Amniotic epithelial cell (primary cell): ENCODE measurements around the gene GHRH.
A peak's percentile ranks its signal among the peaks of the same experiment; 100 is the strongest.

Experiments used
- DNase-seq: peaks from one replicate; pipeline ENCODE4 v3.0.0-alpha.2; 2010; ENCODE audit warnings: low read depth

Gene GHRH

GRCh38 chr20:37290158-37290810 lies 28.7 kb upstream of the GHRH start:
- no peak for DNase-seq

GRCh38 chr20:37288091-37288490 lies 26.5 kb upstream of the GHRH start:
- DNase-seq = no peak

GRCh38 chr20:37285664-37286374 lies 24.2 kb upstream of the GHRH start:
- no peak for DNase-seq

DNA sequence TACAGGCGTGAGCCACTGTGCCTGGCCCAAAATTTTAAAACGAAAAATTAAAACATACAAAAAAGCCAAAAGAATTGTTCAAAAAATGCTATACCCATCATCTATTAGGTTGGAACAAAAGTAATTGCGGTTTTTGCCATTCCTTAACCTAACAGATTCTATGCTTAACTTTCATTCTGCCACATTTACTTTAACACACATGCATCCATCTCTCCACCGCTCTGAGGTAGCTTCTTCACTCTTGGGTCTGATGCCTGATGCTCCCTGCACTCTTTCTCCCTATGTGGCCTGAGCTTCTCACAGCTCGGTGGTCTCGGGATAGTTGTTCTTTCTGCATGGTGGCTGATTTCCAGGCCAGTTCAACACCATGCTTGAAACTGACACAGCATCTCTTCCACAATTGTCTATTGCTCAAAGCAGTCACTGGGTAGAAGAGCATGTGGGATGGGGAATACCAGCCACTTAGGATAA lies 23.1 kb upstream of the GHRH start:
- DNase-seq = no peak

DNA sequence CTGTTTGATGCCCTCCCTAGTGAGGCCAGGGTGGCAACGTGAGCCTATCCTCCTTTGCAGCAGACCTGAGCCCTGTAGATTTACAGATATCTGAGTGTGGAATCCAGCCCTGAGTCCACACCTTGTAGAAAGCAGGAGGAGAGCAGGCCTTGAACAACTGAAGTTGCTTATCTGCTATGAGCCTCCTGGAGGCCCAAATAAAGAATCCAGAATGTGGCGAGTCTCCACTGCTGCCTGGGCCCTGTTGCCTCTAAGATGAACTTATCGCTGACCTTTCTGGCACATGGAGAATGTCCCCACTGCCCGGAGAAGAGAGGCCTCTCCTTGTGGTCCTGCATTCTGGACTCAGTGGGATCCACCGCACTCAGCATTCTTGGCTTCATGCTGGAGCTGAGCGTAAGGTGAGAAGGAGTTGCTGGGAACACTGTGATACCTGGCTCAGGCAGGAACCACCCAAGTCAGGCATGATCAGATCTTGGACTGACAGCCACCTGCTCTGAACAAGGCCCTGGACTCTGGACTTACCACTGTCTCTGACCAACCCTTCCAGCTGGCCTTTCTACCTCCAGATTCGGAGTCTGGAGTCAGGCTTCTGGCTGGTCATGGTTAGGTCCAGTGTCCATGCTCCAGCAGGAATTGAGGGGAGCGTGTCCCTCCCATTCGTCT lies 22.0 kb upstream of the GHRH start:
- DNase-seq = no peak

DNA sequence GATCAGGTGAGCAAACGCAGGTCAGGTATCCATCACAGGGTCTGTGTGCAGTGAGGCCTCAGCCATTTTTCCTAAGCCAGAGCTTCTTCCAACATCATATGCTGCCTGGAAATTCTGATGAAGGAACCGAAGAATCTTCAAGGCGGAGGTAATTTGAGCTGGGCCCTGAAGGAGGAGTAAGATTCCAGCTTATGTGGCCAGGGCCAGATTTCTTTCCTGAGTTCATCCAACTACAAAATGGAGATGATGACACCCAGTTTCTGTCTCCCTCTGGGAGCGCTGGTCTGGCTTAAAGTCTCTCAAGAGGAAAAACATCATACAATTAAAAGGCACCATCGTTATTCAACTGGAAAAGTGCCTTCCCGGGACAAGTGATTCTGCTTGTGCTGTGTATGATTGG lies 20.9 kb upstream of the GHRH start:
- DNase-seq = peak; percentile 81

- no peak for DNase-seq
Observed at GRCh38 chr20:37280403-37280802, 18.8 kb upstream of the GHRH start.

DNA sequence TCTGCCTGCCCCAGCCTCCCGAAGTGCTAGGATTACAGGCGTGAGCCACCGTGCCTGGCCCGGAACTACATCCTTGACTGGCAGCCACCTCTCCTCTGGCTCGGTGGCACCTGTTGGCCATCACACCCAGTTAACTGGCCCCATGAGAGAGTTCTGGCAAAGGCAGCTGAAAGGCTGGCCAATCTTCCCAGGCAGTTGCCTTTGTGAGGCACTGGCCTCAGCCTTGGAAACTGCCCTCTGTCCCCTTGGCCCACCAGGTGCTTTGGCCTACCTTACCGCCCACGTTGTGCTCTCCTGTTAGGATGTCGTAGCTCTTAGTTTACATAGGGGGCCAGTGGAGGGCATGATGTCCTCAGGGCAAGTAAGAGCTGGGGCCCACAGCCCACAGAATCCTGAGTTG lies 18.2 kb upstream of the GHRH start:
- DNase-seq = no peak

DNA sequence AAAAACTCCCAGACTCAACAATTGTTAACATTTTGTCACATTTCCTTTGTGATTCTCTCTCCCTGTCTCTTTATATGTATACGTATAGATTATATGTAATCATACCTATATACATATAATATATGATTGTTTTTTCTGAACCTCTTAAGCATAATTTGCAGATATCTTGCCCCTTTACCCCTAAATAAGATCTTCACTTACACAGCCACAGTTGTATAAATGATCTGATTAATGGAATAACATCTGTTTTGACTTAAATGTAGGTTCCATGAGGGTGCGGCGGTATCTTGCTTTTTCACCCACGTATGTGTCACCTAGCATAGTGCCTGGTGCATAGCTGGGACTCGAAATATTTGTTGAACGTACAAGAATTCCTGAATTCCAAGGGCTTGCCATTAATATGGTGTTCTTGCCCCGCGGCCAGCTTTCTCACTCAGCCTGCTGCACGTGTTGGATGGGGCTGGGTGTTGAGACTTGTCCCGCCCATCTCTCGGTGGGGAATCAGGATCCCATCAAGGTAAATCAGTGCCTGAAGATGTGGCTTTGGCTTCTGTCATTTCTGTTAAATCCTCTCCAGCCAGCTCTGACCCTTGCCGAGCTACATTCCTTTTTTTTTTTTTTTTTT lies 17.5 kb upstream of the GHRH start:
- DNase-seq = no peak

DNA sequence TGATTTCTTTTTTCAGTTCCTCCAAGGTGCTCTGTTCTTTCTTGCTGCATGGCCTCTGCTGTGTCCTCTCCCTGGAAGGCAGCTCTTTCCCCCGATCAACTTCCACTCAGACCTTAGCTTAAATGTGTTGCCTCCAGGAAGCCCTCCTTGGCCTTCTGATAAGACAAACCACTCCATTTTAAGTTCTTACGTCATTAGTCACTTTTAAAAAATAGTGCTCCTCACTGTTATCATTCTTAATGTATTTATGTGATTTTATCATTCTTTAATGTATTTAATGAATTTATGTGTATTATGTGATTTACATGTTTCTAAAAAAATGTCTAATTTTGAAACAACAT lies 15.6 kb upstream of the GHRH start:
- DNase-seq = no peak

- DNase-seq = peak; percentile 64
Observed at GRCh38 chr20:37276494-37277252, 15.1 kb upstream of the GHRH start.

GRCh38 chr20:37274851-37275524 lies 13.4 kb upstream of the GHRH start:
- no peak for DNase-seq

DNA sequence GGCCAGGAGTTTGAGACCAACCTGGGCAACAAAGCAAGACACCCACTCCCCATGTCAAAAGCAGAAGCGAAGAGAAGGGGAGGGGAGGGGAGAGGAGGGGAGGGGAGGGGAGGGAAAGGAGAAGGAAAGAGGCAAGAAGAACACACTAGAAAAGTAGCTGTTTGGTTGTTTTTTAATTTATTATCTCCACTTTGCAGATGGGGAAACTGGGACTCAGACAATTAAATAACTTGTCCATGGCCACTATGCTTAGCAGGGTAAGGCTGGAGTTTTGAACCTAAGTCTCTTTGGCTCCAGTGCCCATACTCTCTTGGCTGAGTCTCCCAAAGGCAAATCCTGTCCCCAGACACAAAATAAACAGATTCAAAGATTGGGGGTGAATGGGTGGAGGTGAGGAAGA lies 12.4 kb upstream of the GHRH start:
- no peak for DNase-seq

DNA sequence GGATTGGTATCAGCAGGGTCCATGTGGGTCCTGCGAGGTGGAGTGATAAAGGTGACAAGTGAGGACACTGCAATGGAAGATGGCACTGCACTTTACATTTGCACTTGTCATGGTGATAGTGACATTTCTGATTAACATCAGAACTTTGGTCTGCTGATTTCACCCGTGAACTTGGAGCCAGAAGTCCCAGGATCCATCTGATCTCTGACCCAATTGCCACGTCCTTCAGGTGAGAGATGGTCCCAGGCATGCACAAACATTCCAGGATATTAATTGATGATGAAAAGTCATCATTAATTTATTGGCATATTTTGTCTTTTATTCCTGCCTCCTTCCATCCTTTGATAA lies 9.8 kb upstream of the GHRH start:
- no peak for DNase-seq

DNA sequence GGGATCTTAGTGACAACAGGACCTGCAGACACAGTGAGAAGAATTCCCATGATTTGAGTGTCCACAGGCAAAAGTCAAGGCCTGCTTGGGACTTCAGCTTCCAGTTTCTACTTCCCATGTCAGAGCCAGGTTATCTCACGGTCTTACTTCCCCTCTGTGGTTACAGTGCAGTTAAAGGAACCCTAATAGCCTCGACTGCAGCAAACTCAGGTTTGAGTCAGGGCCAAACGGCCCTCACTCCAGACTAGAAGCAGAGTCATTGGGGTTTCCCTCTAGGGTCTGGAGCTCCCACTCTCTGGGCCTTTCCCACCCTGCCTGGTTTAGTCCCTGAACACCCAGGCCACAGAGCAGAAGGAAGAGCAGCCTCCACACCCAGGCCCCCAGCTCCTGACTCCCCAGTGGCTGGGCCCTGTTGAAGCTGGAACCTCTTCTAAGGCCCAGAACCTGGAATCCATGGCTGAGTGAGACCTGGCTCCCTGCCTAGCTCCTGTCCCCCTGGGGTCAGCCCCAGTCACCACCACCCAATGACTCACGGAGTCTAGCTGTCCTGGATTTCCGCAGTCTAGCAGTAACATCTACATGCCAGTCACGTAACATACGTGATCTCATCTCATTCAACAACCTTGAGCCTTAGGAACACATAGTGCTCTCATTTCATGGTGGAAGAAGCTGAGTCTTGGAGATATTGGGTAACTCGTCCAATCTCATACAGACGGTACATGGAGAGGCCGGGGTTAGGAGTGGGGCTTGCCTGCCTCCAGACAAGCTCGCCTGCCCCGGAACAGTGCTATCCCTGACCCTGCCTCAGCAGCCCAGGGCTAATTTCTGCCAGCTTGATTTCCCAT lies 9.2 kb upstream of the GHRH start:
- DNase-seq = peak; percentile 35

DNA sequence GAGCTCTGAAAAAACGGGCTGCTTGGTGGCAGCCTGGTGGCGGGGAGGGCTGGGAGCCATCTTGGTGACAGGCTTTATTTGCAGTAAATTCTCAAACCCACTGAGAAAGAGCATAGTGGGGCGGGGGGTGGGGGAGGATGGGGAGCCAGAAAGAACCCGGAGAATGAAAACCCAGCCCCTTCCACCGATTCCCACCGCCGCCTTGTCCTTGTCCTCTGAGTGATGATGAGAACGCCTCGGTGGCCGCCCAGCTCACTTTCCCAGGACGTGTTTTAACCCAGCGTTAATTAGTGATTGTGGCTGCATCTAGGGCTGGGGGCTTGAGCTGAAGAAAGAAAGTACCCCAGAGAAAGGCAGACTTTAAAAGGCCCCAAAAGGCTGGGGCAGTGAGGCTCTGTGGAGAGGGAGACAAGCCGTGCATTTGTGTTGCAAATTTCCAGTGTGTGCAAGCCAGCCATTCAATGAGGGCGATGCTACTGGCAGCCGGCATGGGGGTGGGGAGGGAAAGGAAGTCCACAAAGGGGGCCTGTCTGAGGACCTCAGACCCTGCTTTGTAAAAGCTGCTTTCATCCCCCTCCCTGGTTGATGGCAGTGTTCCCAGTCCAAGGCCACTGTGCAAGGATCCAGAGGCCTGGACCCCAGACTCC lies 6.2 kb upstream of the GHRH start:
- no peak for DNase-seq

DNA sequence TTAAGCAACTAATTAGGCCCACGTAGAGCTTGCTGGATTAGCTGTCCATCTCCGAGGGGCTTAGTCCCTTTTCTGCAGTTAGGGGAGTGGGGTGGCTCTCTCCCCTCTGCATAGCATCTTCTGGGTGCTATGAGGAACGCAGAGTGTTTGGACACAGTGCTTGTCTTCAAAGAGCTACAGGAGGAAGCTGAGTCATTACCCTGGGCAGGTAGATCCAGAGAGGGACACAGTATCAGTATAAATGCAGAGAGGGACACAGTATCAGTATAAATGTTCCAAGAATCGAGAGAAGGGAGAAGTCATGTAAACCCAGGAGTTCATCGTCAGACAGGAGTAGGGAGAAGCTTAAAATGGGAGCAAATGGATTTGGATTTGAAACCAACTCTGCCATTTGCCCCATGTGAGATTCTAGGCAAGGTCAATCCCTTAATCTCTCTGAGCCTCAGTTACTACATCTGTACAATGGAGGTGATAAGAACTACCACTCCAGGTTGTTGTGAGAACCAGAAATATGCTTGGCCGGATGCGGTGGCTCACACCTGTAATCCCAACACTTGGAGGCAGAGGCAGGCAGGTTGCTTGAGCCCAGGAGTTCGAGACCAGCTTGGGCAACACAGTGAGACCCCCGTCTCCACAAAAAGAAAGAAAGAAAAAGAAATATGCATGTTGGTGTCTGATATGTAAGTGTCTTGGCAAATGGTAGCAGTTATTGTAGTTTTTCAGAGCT lies 5.5 kb upstream of the GHRH start:
- no peak for DNase-seq

GRCh38 chr20:37265152-37265551 lies 3.5 kb upstream of the GHRH start:
- DNase-seq = peak; percentile 20

DNA sequence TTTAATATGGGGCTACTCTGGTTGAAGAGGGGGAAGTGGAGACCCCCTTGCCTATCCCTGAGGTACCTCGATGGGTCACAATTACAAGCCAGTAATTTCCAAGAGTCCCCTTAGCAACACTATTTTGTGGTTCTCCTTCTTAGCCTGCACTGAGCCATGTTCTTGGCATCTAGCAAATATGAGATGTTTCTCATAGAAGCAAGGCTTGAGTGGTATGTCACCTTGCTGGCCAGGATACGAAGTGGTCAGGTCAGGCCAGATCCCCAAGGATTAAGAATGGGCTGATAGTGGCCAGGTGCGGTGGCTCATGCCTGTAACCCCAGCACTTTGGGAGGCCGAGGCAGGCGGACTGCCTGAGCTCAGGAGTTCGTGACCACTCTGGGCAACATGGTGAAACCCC lies 2.1 kb upstream of the GHRH start:
- DNase-seq = no peak

GRCh38 chr20:37262505-37262904 lies 891 bp upstream of the GHRH start:
- no peak for DNase-seq
